Spleen (tissue), 11 donors: ENCODE results near the gene P4HB. TPM values are rescaled to one million over a fixed set of nuclear protein-coding genes. Genes with fewer than 3 reads are reported as not detected.
A peak's percentile ranks its signal among the peaks of the same experiment; 100 is the strongest.

Source experiments
- DNase-seq: peaks from one replicate; pipeline ENCODE4 v3.0.0-alpha.2; 2020
- H3K27ac ChIP-seq, 8 donors: fragments of 200-600 bp; sonication (generic) in 7 of 8; 1 replicate in 4 of 8; 2 replicates in 4 of 8; pipeline versions ENCODE4 v1.5.0 to v1.8.0; 2016 to 2021; ENCODE audit warnings: inconsistent platforms in 4 of 8, mild to moderate bottlenecking in 4 of 8, moderate library complexity in 1 of 8
- H3K27me3 ChIP-seq, 7 donors: fragments of 200-600 bp; sonication (generic) in 6 of 7; replicated peaks in 1 of 7; 1 replicate in 4 of 7; 2 replicates in 3 of 7; pipeline versions ENCODE4 v1.5.0 to v1.8.0; 2016 to 2021; ENCODE audit warnings: inconsistent platforms in 3 of 7, mild to moderate bottlenecking in 1 of 7
- H3K36me3 ChIP-seq, 6 donors: fragments of 200-600 bp; sonication (generic) in 5 of 6; 1 replicate in 4 of 6; 2 replicates in 2 of 6; pipeline versions ENCODE4 v1.5.0 to v1.8.0; 2016 to 2021; ENCODE audit warnings: inconsistent platforms in 2 of 6
- H3K4me1 ChIP-seq, 6 donors: fragments of 200-600 bp; sonication (generic) in 5 of 6; 1 replicate in 3 of 6; 2 replicates in 3 of 6; pipeline versions ENCODE4 v1.5.0 to v1.8.0; 2016 to 2021; ENCODE audit warnings: inconsistent platforms in 3 of 6
- H3K4me3 ChIP-seq, 8 donors: fragments of 200-600 bp; sonication (generic) in 7 of 8; 1 replicate in 4 of 8; 2 replicates in 4 of 8; pipeline versions ENCODE4 v1.5.0 to v1.8.0; 2016 to 2021; ENCODE audit warnings: inconsistent platforms in 4 of 8, mild to moderate bottlenecking in 4 of 8, moderate library complexity in 2 of 8
- H3K9me3 ChIP-seq, 8 donors: fragments of 200-600 bp; sonication (generic) in 7 of 8; 1 replicate in 4 of 8; 2 replicates in 4 of 8; pipeline versions ENCODE4 v1.5.0 to v1.8.0; 2016 to 2021; ENCODE audit warnings: inconsistent platforms in 4 of 8
- POLR2A ChIP-seq, 3 donors: fragments of 450-650 bp; IDR thresholded peaks; one replicate each; pipeline ENCODE4 v1.5.1; 2017; ENCODE audit warnings: antibody characterized with exemption in 3 of 3, mild to moderate bottlenecking in 1 of 3
- POLR2AphosphoS5 ChIP-seq, 3 donors: sonication (generic); formaldehyde crosslinking; IDR thresholded peaks; one replicate each; pipeline ENCODE4 v1.5.1; 2017; ENCODE audit warnings: antibody characterized with exemption in 3 of 3
- WGBS, 5 donors: extraction: QIAGEN DNeasy Blood & Tissue Kit in 3 of 5; methylation state at CpG; one replicate each; pipeline versions ENCODE4 v1.1.5 to v1.1.7; 2013 to 2018; 5-methylcytosine and 5-hydroxymethylcytosine counted together
- intact Hi-C: fragments of 100-400 bp; cut with DNase I; formaldehyde crosslinking; loops from one replicate; pipeline ENCODE4 v1.15.0; 2023; ENCODE audit warnings: low total_unique reads
- polyA plus RNA-seq, 3 donors: library from polyadenylated mRNA; stranded (reverse); fragments of 200-250 nt; gene quantifications; one replicate each; pipeline ENCODE4 v1.2.1, GENCODE V29; 2013
- total RNA-seq, 7 donors: library from RNA; depleted of rRNA in 3 of 7; stranded (reverse); fragments of >200 nt in 3 of 7; fragmentation: NEBNext Ultra II Directional in 4 of 7; extraction: Animal tissue kit (Norgen Biotek cat#: 25700) in 4 of 7; gene quantifications; one replicate each; pipeline versions ENCODE4 v1.1.0 to v1.2.1, GENCODE V29; 2016 to 2021
- TF ChIP-seq, protein P1 (sequence below), 11 experiments: fragments of 200-600 bp in 7 of 11; fragments of 450-650 bp in 4 of 11; sonication (generic) in 4 of 11; IDR thresholded peaks in 8 of 11; conservative IDR thresholded peaks in 3 of 11; 1 replicate in 7 of 11; 2 replicates in 4 of 11; pipeline versions ENCODE4 v1.4.0 to v1.8.0; 2016 to 2021; ENCODE audit warnings: antibody characterized with exemption in 11 of 11, inconsistent platforms in 4 of 11, mild to moderate bottlenecking in 1 of 11
- donor health status: healthy with polysubstance abuse.
- donor health status: DM: no; HTN: no; CAD: no; lungs with moderate emphysema.
- donor health status: DM: no; HTN: no; CAD: no.
- donor health status: Bipolar disorder and iron deficiency.
- donor health status: healthy.
- donor health status: DM: no; HTN: no; CAD: no.
- donor health status: DM: yes; HTN: yes; CAD: no.

Gene P4HB
- total and polyA plus RNA-seq, 10 donors, result 161 to 1,208 (median 646) TPM

DNA sequence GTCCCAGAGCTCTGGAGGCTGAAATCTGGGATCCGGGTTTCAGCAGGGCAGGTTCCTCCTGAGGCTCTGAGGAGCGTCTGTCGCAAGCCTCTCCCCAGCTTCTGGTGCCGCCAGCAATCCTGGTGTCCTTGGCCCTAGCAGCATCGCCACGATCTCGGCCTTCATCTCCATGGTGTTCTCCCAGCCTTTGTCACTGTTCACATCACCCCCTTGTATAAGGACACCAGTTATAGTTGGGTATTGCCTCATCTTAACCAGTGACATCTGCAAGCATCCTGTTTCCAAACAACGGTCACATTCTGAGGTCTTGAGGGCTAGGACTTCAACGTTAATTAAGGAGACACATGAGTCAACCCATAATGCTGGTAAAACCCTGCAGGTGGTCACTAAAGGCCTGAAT is 22.7 kb downstream of the P4HB start:
- WGBS, 5 donors, result 46 to 83% (median 59%) methylated on average over 9 of the region's 9 CpGs
- peaks cover 8 to 64% (median 26%) of the 10 kb centered on the region in 6 donors for H3K4me1 ChIP-seq
- peak overlapping the region in 1 of 8 donors; percentile 28 for H3K4me3 ChIP-seq
- peak overlapping the region in 6 of 8 donors; percentile 15 to 78 (median 64) for H3K27ac ChIP-seq
- TF ChIP-seq POLR2A (IDR thresholded peaks at IDR 0.05) (no peak), POLR2AphosphoS5 (IDR thresholded peaks at IDR 0.05) (peak in 2 of 3 donors; percentile 24 to 55)
- DNase-seq, result peak; percentile 73
- intact Hi-C loops, result no loop called here
- no peaks in the 10 kb centered on the region for H3K27me3 ChIP-seq
- H3K36me3 ChIP-seq, result peaks cover 0 to 10% (median 3%) of the 10 kb centered on the region in 6 donors
- H3K9me3 ChIP-seq, result no peaks in the 10 kb centered on the region

DNA sequence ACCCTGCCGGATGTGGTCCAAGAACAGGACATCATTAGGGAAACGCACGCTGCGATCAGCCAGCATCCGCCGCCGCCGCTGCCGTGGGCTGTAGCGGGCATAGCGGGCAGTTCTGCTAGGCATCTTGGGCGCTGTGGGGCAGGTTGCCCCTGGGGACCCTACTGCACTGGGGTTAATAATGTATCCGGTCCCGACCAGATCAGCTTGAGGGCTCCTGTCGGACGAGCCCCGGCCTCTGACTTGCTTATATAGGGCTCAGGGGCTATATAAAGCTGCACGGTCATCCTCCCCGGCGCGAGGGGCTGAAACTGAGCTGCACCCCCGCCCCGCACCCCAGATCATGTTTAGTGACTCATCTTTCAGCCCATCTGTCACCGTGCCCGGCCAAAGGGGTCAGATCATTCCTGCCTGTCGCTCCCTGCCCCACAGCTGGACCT is 25.5 kb downstream of the P4HB start, which contains the start of gene PPP1R27:
Gene PPP1R27 (minus strand): TSS at position 220 of the 437 bp plus-strand sequence. CDS start 97 bp downstream, at position 123.
- intact Hi-C loops, result no loop called here
- peaks cover 17 to 67% (median 31%) of the 10 kb centered on the region in 6 donors for H3K4me1 ChIP-seq
- no peak for TF ChIP-seq POLR2A (IDR thresholded peaks at IDR 0.05)
- TF ChIP-seq POLR2AphosphoS5 (IDR thresholded peaks at IDR 0.05), result no peak
- TF ChIP-seq, protein P1, sequence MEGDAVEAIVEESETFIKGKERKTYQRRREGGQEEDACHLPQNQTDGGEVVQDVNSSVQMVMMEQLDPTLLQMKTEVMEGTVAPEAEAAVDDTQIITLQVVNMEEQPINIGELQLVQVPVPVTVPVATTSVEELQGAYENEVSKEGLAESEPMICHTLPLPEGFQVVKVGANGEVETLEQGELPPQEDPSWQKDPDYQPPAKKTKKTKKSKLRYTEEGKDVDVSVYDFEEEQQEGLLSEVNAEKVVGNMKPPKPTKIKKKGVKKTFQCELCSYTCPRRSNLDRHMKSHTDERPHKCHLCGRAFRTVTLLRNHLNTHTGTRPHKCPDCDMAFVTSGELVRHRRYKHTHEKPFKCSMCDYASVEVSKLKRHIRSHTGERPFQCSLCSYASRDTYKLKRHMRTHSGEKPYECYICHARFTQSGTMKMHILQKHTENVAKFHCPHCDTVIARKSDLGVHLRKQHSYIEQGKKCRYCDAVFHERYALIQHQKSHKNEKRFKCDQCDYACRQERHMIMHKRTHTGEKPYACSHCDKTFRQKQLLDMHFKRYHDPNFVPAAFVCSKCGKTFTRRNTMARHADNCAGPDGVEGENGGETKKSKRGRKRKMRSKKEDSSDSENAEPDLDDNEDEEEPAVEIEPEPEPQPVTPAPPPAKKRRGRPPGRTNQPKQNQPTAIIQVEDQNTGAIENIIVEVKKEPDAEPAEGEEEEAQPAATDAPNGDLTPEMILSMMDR (IDR thresholded peaks at IDR 0.05 in 8 of 11, conservative IDR thresholded peaks at IDR 0.05 in 3 of 11), result no peak
- 89 to 95% (median 94%) methylated on average over 2 to 26 of the region's 26 CpGs for WGBS, 5 donors
- peak within 1 kb of the TSS in 6 of 8 donors; percentile 72 to 95 (median 93) for H3K27ac ChIP-seq
- peak; percentile 72 for DNase-seq
- peak within 1 kb of the TSS in 6 of 8 donors; percentile 50 to 93 (median 76) for H3K4me3 ChIP-seq
- no peaks in the 10 kb centered on the region for H3K9me3 ChIP-seq
- no peaks in the 10 kb centered on the region for H3K27me3 ChIP-seq
- peaks cover 0 to 4% (median 0%) of the 10 kb centered on the region in 6 donors for H3K36me3 ChIP-seq

DNA sequence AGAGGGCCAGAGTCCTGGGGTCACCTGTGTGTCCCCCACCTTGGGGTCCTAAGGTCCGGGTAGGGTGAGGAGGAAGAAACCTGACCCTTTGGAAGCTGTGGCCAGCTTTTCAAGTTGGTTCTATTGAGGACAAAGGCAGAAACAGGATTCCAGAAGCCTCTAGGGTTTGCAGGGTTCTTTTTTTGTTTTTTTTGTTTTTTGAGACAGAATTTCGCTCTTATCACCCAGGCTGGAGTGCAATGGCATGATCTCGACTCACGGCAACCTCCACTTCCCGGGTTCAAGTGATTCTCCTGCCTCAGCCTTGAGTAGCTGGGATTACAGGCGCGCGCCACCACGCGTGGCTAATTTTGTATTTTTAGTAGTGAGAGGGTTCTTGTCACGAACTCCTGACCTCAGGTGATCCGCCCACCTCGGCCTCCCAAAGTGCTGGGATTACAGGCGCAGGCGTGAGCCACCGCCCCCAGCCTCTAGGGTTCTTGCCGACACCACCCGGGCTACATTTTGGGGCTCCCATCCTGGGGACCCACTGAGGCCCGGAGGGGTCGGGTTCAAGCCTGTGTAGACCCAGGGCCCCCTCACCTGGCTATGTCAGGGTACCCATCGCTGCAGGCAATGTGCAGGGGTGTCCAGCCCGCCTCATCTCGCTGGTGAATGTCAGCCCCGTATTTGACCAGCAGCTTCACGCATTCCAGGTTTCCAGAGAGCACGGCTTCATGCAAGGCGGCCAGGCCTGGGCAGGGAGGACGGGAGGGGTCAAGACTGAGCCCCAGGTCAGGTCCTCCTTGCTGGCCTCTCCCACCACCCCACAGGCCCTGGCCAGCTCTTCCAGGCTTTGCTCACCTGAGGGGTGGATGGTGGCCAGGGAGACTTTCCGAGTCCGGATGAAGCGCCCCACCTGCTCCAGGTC is 26.2 kb downstream of the P4HB start:
- Histone ChIP-seq H3K27me3 (no peaks in the 10 kb centered on the region), H3K9me3 (no peaks in the 10 kb centered on the region), H3K4me1 (peaks cover 17 to 74% (median 35%) of the 10 kb centered on the region in 6 donors), H3K27ac (peak overlapping the region; percentile 72 to 96 (median 93)), H3K36me3 (peaks cover 0 to 8% (median 0%) of the 10 kb centered on the region in 6 donors), H3K4me3 (peak overlapping the region in 7 of 8 donors; percentile 48 to 93 (median 74))
- WGBS, 5 donors, result 63 to 88% (median 86%) methylated on average over 14 to 31 of the region's 31 CpGs
- DNase-seq, result peak; percentile 76
- intact Hi-C loops, result no loop called here
- TF ChIP-seq POLR2A (IDR thresholded peaks at IDR 0.05) (no peak), POLR2AphosphoS5 (IDR thresholded peaks at IDR 0.05) (no peak)
- TF ChIP-seq, protein P1 (IDR thresholded peaks at IDR 0.05 in 8 of 11, conservative IDR thresholded peaks at IDR 0.05 in 3 of 11), result no peak

DNA sequence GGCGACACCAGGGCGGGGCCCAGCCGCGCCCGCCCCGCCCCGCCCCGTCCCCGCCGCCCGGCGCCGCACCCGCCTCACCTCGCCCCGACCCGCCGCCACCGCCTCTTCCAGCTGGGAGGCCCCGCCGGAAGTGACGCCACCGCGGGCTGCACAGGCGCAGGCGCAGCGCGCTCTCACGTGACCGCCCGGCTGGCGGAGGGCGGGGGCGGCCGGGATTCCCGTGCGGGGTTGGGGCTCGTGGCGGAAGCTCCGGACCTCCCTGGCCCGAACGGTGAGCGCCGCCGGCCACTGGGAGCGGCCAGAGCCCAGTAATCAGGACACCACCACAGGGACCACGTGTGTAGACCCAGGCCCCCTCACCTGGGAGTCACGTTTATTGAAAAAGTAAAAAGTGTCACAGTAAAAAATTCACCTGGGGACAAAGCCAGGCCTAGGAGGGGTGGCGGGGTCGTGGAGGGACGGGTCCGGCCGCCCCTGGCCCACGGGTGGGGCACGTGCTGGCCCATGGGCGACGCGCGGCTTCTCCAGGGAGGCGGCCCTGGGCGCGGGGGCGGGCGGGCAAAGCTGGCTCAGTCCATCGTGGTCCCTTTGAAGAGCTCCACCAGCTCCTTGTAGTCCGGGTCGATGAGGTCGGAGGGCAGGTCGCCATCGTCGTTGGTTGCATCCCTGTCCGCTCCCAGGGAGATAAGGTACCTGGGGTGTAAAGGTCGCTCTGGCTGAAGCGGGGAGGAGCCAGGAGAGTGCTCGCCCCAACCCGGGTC is 27.0 kb downstream of the P4HB start, which contains the start of gene MCRIP1:
Gene MCRIP1 (minus strand): TSS at position 132 of the 761 bp plus-strand sequence. CDS start 8,785 bp downstream, outside the sequence.
- TF ChIP-seq, protein P1 (IDR thresholded peaks at IDR 0.05 in 8 of 11, conservative IDR thresholded peaks at IDR 0.05 in 3 of 11), result no peak
- peak; percentile 97 for TF ChIP-seq POLR2AphosphoS5 (IDR thresholded peaks at IDR 0.05)
- TF ChIP-seq POLR2A (IDR thresholded peaks at IDR 0.05), result peak in 1 of 3 donors; percentile 73
- Histone ChIP-seq H3K9me3 (no peaks in the 10 kb centered on the region), H3K27ac (peak within 1 kb of the TSS; percentile 72 to 96 (median 93)), H3K4me1 (peaks cover 17 to 75% (median 43%) of the 10 kb centered on the region in 6 donors), H3K36me3 (peaks cover 0 to 8% (median 0%) of the 10 kb centered on the region in 6 donors), H3K4me3 (peak within 1 kb of the TSS; percentile 74 to 93 (median 84)), H3K27me3 (no peaks in the 10 kb centered on the region)
- intact Hi-C loops, result no loop called here
- DNase-seq, result peak; percentile 98
- 0 to 5% (median 4%) methylated on average over 26 to 76 of the region's 76 CpGs for WGBS, 5 donors
